Transverse colon (tissue), 4 donors: ENCODE measurements around the gene ARSK. TPM values are rescaled to one million over a fixed set of nuclear protein-coding genes. Genes with fewer than 3 reads are reported as not detected.
A peak's percentile ranks its signal among the peaks of the same experiment; 100 is the strongest.
"Not testable (repeated sequence)": the region's sequence is repeated elsewhere in the genome, so short reads cannot be mapped to it uniquely, and the experiment has no call there.

Experiments used
- DNase-seq: peaks from one replicate; pipeline ENCODE4 v3.0.0-alpha.2; 2019
- H3K27ac ChIP-seq, 4 donors: fragments of 200-600 bp; sonication (generic); 2 replicates each; pipeline ENCODE4 v1.5.1; 2016 to 2018; ENCODE audit warnings: inconsistent platforms in 4 of 4
- H3K27me3 ChIP-seq: fragments of 200-600 bp; sonication (generic); 2 replicates; pipeline ENCODE4 v1.5.1; 2017; ENCODE audit warnings: inconsistent platforms
- H3K36me3 ChIP-seq, 4 donors: fragments of 200-600 bp; sonication (generic); 2 replicates each; pipeline ENCODE4 v1.5.1; 2017 to 2019; ENCODE audit warnings: inconsistent platforms in 4 of 4
- H3K4me1 ChIP-seq, 4 donors: fragments of 200-600 bp; sonication (generic); 2 replicates each; pipeline ENCODE4 v1.5.1; 2017 to 2020; ENCODE audit warnings: inconsistent platforms in 4 of 4
- H3K4me3 ChIP-seq, 4 donors: fragments of 200-600 bp; sonication (generic); 1 replicate in 1 of 4; 2 replicates in 3 of 4; pipeline versions ENCODE4 v1.5.1 to v1.6.1; 2017 to 2019; ENCODE audit warnings: inconsistent platforms in 4 of 4
- H3K9me3 ChIP-seq, 2 donors: fragments of 200-600 bp; sonication (generic); 2 replicates each; pipeline ENCODE4 v1.5.1; 2017 to 2019; ENCODE audit warnings: inconsistent platforms in 2 of 2
- EP300 ChIP-seq: sonication (generic); formaldehyde crosslinking; IDR thresholded peaks from one replicate; pipeline ENCODE4 v1.6.1; 2017; ENCODE audit warnings: antibody characterized with exemption, low read depth
- POLR2A ChIP-seq: fragments of 450-650 bp; IDR thresholded peaks from one replicate; pipeline ENCODE4 v1.6.1; 2016; ENCODE audit warnings: antibody characterized with exemption, mild to moderate bottlenecking, moderate library complexity
- POLR2AphosphoS5 ChIP-seq, 3 donors: sonication (generic); formaldehyde crosslinking; IDR thresholded peaks; one replicate each; pipeline ENCODE4 v1.6.1; 2016; ENCODE audit warnings: antibody characterized with exemption in 3 of 3
- WGBS, 2 donors: methylation state at CpG; one replicate each; pipeline ENCODE4 v1.1.5; 2018; ENCODE audit warnings: low coverage in 1 of 2; 5-methylcytosine and 5-hydroxymethylcytosine counted together
- in situ Hi-C, 4 donors: fragments of 200-750 bp; cut with MboI; loops; one replicate each; pipeline versions ENCODE4 v1.15.0 to v1.15.1; 2017; ENCODE audit warnings: low sequenced_read_pairs in 3 of 4, low pct_ligation_motif_present in 1 of 4, low pct_unique_long_range_greater_than_20kb in 1 of 4
- intact Hi-C: fragments of 100-400 bp; cut with DNase I; formaldehyde crosslinking; loops from one replicate; pipeline ENCODE4 v1.15.1; 2023; ENCODE audit warnings: low total_unique reads
- total RNA-seq, 4 donors: library from RNA; depleted of rRNA; stranded (reverse); fragments of >200 nt; gene quantifications; one replicate each; pipeline ENCODE4 v1.1.0, GENCODE V29; 2016
- TF ChIP-seq, protein P1 (sequence below), 5 experiments: fragments of 200-600 bp in 3 of 5; fragments of 450-650 bp in 2 of 5; sonication (generic) in 3 of 5; IDR thresholded peaks; 1 replicate in 2 of 5; 2 replicates in 3 of 5; pipeline ENCODE4 v1.5.1; 2016 to 2017; ENCODE audit warnings: antibody characterized with exemption in 5 of 5, inconsistent platforms in 3 of 5, mild to moderate bottlenecking in 2 of 5, moderate library complexity in 1 of 5

Gene ARSK
- total RNA-seq, 4 donors from 2014 or later, result 0.40 to 5.6 (median 1.8) TPM

DNA sequence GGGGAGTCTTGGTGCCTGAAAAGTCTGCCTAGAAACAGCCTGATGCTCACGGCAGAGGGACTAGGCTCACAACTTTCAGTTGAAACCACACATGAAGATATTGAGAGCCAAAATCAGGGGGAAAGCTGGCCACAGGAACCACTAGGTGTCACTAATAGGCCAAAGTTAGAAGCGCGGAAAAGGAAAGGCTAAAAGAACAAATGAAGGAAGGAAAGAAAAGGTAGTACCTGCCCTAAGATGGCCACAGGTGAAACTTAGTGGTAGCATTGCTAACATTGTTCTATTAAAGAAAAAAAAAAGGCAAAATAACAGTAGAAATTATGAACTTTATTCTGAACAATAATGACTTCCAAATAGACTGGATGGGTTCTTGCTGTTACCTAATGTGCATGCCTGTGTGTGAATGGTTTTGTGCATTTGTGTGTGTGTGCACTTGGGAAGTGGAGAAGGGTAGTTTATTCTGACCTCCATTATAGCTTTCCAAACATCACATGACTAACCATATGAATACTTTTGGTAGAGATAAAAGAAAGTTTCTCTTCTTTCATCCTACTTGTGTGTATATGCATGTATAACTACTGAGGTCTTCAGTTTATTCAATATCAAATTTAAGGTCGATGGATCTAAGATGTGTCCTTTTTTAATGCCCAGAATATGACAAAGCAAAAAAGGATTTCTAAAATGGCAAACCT, 89.6 kb downstream of the ARSK start:
- intact Hi-C loops (loop anchor here (10.0 kb wide), 1 partner anchor 200 kb away; no protein-coding TSS in a partner anchor), in situ Hi-C loops (loop anchor here in 1 of 4 donors (25.0 kb wide), 1 partner anchor 693 kb away; no protein-coding TSS in a partner anchor)
- H3K27ac ChIP-seq, result peak overlapping the region; percentile 96 to 98 (median 97)
- H3K4me3 ChIP-seq, result no peak overlapping the region
- H3K27me3 ChIP-seq, result no peaks in the 10 kb centered on the region
- peak; percentile 63 for DNase-seq
- WGBS, 2 donors, result 15 to 20% methylated on average over 3 to 4 of the region's 4 CpGs
- no peaks in the 10 kb centered on the region for H3K9me3 ChIP-seq
- TF ChIP-seq POLR2A (no peak), POLR2AphosphoS5 (IDR thresholded peaks at IDR 0.05) (peak in 1 of 3 donors; percentile 5)
- TF ChIP-seq, protein P1, sequence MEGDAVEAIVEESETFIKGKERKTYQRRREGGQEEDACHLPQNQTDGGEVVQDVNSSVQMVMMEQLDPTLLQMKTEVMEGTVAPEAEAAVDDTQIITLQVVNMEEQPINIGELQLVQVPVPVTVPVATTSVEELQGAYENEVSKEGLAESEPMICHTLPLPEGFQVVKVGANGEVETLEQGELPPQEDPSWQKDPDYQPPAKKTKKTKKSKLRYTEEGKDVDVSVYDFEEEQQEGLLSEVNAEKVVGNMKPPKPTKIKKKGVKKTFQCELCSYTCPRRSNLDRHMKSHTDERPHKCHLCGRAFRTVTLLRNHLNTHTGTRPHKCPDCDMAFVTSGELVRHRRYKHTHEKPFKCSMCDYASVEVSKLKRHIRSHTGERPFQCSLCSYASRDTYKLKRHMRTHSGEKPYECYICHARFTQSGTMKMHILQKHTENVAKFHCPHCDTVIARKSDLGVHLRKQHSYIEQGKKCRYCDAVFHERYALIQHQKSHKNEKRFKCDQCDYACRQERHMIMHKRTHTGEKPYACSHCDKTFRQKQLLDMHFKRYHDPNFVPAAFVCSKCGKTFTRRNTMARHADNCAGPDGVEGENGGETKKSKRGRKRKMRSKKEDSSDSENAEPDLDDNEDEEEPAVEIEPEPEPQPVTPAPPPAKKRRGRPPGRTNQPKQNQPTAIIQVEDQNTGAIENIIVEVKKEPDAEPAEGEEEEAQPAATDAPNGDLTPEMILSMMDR (IDR thresholded peaks at IDR 0.05), result peak; percentile 67 to 75 (median 70)
- H3K36me3 ChIP-seq, result no peaks in the 10 kb centered on the region
- peaks cover 10 to 27% (median 16%) of the 10 kb centered on the region in 4 donors for H3K4me1 ChIP-seq

DNA sequence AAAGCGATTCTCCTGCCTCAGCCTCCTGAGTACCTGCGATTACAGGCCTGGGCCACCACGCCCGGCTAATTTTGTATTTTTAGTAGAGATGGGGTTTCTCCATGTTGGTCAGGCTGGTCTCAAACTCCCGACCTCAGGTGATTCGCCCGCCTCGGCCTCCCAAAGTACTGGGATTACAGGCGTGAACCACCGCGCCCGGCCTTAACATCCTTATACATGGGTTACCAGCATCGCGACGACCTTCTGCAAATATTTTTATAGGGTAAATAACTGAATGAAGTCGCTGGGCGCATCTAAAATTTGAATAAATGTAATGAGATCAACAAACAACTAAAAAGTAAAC, 91.3 kb downstream of the ARSK start:
- not testable (repeated sequence) for H3K36me3 ChIP-seq, H3K9me3 ChIP-seq, DNase-seq, H3K27me3 ChIP-seq
- WGBS, 2 donors, result 69% methylated on average over 17 of the region's 17 CpGs; no CpG with 5 or more reads in 1 of the 2 donors
- intact Hi-C loops (loop anchor here (10.0 kb wide), 1 partner anchor 199 kb away; no protein-coding TSS in a partner anchor), in situ Hi-C loops (loop anchor here in 1 of 4 donors (25.0 kb wide), 1 partner anchor 691 kb away; no protein-coding TSS in a partner anchor)
- peaks cover 10 to 27% (median 16%) of the 10 kb centered on the region in 4 donors for H3K4me1 ChIP-seq
- peak overlapping the region; percentile 96 to 98 (median 97) for H3K27ac ChIP-seq
- peak overlapping the region in 1 of 4 donors; percentile 63 for H3K4me3 ChIP-seq

GRCh38 chr5:95646569-95647431, 91.9 kb downstream of the ARSK start, which contains the start of gene RFESD:
Gene RFESD, plus strand, starts transcription at chr5:95646777. Its CDS starts 5,495 bp downstream, at chr5:95652272.
- no peaks in the 10 kb centered on the region for H3K27me3 ChIP-seq
- intact Hi-C loops (loop anchor here (10.0 kb wide), 1 partner anchor 198 kb away; no protein-coding TSS in a partner anchor), in situ Hi-C loops (loop anchor here in 1 of 4 donors (25.0 kb wide), 1 partner anchor 691 kb away; no protein-coding TSS in a partner anchor)
- peak within 1 kb of the TSS; percentile 31 to 63 (median 40) for H3K4me3 ChIP-seq
- DNase-seq, result peak; percentile 100
- 0 to 3% methylated on average over 1 to 23 of the region's 60 CpGs for WGBS, 2 donors
- H3K36me3 ChIP-seq, result no peaks in the 10 kb centered on the region
- no peaks in the 10 kb centered on the region for H3K9me3 ChIP-seq
- peaks cover 10 to 27% (median 16%) of the 10 kb centered on the region in 4 donors for H3K4me1 ChIP-seq
- peak within 1 kb of the TSS; percentile 96 to 98 (median 97) for H3K27ac ChIP-seq
- TF ChIP-seq, protein P1 (IDR thresholded peaks at IDR 0.05), result peak in 3 of 5 experiments; percentile 25 to 50 (median 44)
- TF ChIP-seq POLR2A (peak; percentile 97), EP300 (peak; percentile 100), POLR2AphosphoS5 (IDR thresholded peaks at IDR 0.05) (peak; percentile 93 to 98 (median 97))

- WGBS, 2 donors, result 77 to 80% methylated on average over 12 of the region's 12 CpGs
- DNase-seq, result no peak
- in situ Hi-C loops, result loop anchor here in 1 of 4 donors (25.0 kb wide), 1 partner anchor 689 kb away; no protein-coding TSS in a partner anchor
- Histone ChIP-seq H3K27ac (peak overlapping the region; percentile 96 to 98 (median 97)), H3K27me3 (no peaks in the 10 kb centered on the region), H3K9me3 (no peaks in the 10 kb centered on the region), H3K4me3 (peak overlapping the region in 1 of 4 donors; percentile 63), H3K4me1 (peaks cover 10 to 27% (median 16%) of the 10 kb centered on the region in 4 donors), H3K36me3 (no peaks in the 10 kb centered on the region)
- intact Hi-C loops, result loop anchor here (10.0 kb wide), 1 partner anchor 197 kb away; no protein-coding TSS in a partner anchor
- TF ChIP-seq EP300, result no peak
- no peak for TF ChIP-seq POLR2A
- TF ChIP-seq, protein P1 (IDR thresholded peaks at IDR 0.05), result no peak
- no peak for TF ChIP-seq POLR2AphosphoS5 (IDR thresholded peaks at IDR 0.05)
Observed at GRCh38 chr5:95647886-95648860, 93.3 kb downstream of the ARSK start.
